Measurements from ENCODE around the gene KCNK1.

DNA sequence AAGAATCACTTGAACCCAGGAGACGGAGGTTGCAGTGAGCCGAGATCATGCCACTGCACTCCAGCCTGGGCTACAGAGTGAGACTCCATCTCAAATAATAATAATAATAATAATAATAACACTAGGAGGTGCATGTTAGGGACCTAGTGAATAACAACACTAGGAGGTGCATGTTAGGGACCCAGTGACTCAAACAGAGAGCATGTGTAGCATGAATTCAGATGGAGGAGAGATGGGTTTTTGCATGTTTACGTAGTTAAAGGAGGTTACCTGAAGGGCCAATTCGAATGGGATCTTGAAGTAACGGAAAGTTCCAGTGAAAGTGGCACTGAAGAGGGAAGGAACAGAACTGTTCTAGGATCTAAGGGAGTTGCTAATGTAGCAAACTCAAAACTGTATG is 7.1 kb upstream of the KCNK1 start:
- no peak for TF ChIP-seq CTCF (conservative IDR thresholded peaks at IDR 0.05 in 1 of 2, IDR thresholded peaks at IDR 0.05 in 1 of 2; ENCODE audit: low read depth in 1 of 2, low read length in 2 of 2)
- no peak for TF ChIP-seq EZH2 (IDR thresholded peaks at IDR 0.05; ENCODE audit: low read length, missing control alignments)

All from fibroblast of lung (primary cell).